ENCODE results near the gene SMPDL3A.

DNA sequence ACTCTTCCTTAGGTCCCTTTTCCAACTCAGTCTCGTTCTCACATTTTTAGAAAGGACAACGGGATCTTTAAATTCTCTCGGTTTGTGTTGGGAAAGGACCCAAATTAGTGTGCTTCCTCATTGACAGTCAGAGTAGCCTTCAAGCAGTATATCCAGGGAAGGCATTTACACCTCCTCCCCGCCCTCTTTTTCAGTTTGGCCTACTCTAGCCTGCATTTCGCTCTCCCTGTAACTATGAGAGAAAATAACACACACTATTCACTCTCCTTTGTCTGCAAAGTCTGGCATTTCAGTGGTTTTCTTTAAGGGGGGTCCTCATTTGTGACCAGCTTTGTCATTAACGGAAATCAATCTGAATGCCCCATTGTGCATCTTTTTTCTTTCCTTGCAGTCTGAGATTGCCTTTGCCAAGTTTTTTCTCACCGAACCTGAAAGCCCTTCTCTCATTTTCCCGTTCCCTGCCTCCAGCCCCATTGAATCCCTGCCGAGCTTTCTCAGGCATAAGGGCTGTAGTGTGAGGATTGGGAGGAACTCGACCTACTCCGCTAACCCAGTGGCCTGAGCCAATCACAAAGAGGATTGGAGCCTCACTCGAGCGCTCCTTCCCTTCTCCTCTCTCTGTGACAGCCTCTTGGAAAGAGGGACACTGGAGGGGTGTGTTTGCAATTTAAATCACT, 9.9 kb upstream of the SMPDL3A start:
- TF ChIP-seq CTCF (IDR thresholded peaks at IDR 0.05; ENCODE audit: borderline replicate concordance, extremely low read depth, low read length, poor library complexity, severe bottlenecking): no peak
- TF ChIP-seq EZH2 (IDR thresholded peaks at IDR 0.05; ENCODE audit: borderline replicate concordance, low read depth, low read length, severe bottlenecking): no peak

Measured in DND-41 (cell line).